NT2/D1 (cell line): ENCODE results near the gene PALD1.

ENCODE experiments used
- SUZ12 ChIP-seq: IDR thresholded peaks from 2 replicates; pipeline ENCODE4 v1.6.1; 2011; ENCODE audit not compliant: insufficient read length, insufficient read depth; ENCODE audit errors: extremely low read depth
- YY1 ChIP-seq: IDR thresholded peaks from 2 replicates; pipeline ENCODE4 v1.6.1; 2011; ENCODE audit not compliant: insufficient read length, insufficient read depth

GRCh38 chr10:70541736-70542564, 63.4 kb downstream of the PALD1 start:
- TF ChIP-seq SUZ12 (no peak), YY1 (no peak)
